H1 (cell line): ENCODE data around the gene RAB10. TPM values are rescaled to one million over a fixed set of nuclear protein-coding genes. Genes with fewer than 3 reads are reported as not detected.

Source experiments
- CTCF ChIA-PET: fragments of 300-600 bp; sonication (Branson Sonifier 250); formaldehyde crosslinking; loops from one replicate; lab custom pipeline; 2021; ENCODE audit not compliant: partially characterized antibody; lab: Charles Lee
- POLR2A ChIA-PET: fragments of 300-600 bp; sonication (Branson Sonifier 250); formaldehyde crosslinking; loops from one replicate; lab custom pipeline; 2021; ENCODE audit warnings: inconsistent platforms; ENCODE audit not compliant: partially characterized antibody; lab: Charles Lee
- DNase-seq, 2 experiments: peaks; one replicate each; pipeline versions ENCODE4 v3.0.0 to v3.0.0-alpha.2; 2010 to 2022; ENCODE audit warnings: low spot score in 2 of 2, low read depth in 1 of 2, mixed read lengths in 1 of 2
- FAIRE-seq: peaks from 2 replicates; lab custom pipeline; 2011; peaks lifted over from hg19 to GRCh38; lab: Jason Lieb, UNC
- H2AFZ ChIP-seq: 2 replicates; pipeline ENCODE4 v1.8.1; 2012; ENCODE audit warnings: low read length, inconsistent platforms
- H2AK5ac ChIP-seq: 2 replicates; pipeline ENCODE4 v1.6.1; 2013; ENCODE audit warnings: low read depth, low read length
- H2BK120ac ChIP-seq: replicated peaks from 2 replicates; pipeline ENCODE3; 2013; ENCODE audit warnings: low read depth, low read length, inconsistent platforms
- H2BK12ac ChIP-seq: 2 replicates; pipeline ENCODE4 v1.6.1; 2013; ENCODE audit warnings: low read depth, low read length
- H2BK15ac ChIP-seq: 2 replicates; pipeline ENCODE4 v1.6.1; 2013; ENCODE audit warnings: low read length
- H2BK20ac ChIP-seq: 2 replicates; pipeline ENCODE4 v1.6.1; 2013; ENCODE audit warnings: low read length
- H2BK5ac ChIP-seq: 2 replicates; pipeline ENCODE4 v1.6.1; 2013; ENCODE audit warnings: low read depth, low read length
- H3K14ac ChIP-seq: 2 replicates; pipeline ENCODE4 v1.6.1; 2013; ENCODE audit warnings: inconsistent platforms; ENCODE audit not compliant: insufficient read length
- H3K18ac ChIP-seq: 2 replicates; pipeline ENCODE4 v1.6.1; 2013; ENCODE audit warnings: low read length; ENCODE audit errors: extremely low read depth
- H3K23ac ChIP-seq: 2 replicates; pipeline ENCODE4 v1.6.1; 2013; ENCODE audit warnings: inconsistent platforms; ENCODE audit not compliant: insufficient read length
- H3K23me2 ChIP-seq: 2 replicates; pipeline ENCODE4 v1.6.1; 2013; ENCODE audit warnings: low read depth, low read length
- H3K27ac ChIP-seq: 2 replicates; pipeline ENCODE4 v1.6.1; 2011; ENCODE audit warnings: low read depth, low read length, inconsistent platforms
- H3K27me3 ChIP-seq, 4 experiments: replicated peaks in 1 of 4; 1 replicate in 1 of 4; 2 replicates in 3 of 4; pipeline versions ENCODE4 v1.6.1 to v1.8.1; 2011 to 2013; ENCODE audit warnings: low read length in 3 of 4, mild to moderate bottlenecking in 3 of 4, inconsistent platforms in 2 of 4, mixed read lengths in 2 of 4, moderate library complexity in 1 of 4; ENCODE audit not compliant: control insufficient read depth in 3 of 4, insufficient read depth in 3 of 4; ENCODE audit errors: extremely low read depth in 1 of 4
- H3K36me3 ChIP-seq, 4 experiments: 2 replicates each; pipeline versions ENCODE4 v1.6.1 to v1.8.1; 2011 to 2013; ENCODE audit warnings: mild to moderate bottlenecking in 4 of 4, low read length in 3 of 4, moderate library complexity in 2 of 4, control low read depth in 1 of 4, inconsistent platforms in 1 of 4; ENCODE audit not compliant: insufficient read depth in 4 of 4, control insufficient read depth in 2 of 4
- H3K4ac ChIP-seq: replicated peaks from 2 replicates; pipeline ENCODE3; 2013; ENCODE audit warnings: low read length, low read depth, mixed read lengths, inconsistent platforms; ENCODE audit not compliant: insufficient read length
- H3K4me1 ChIP-seq, 4 experiments: replicated peaks in 1 of 4; 1 replicate in 1 of 4; 2 replicates in 3 of 4; pipeline versions ENCODE4 v1.6.1 to v1.8.1; 2011 to 2013; ENCODE audit warnings: low read length in 3 of 4, inconsistent platforms in 2 of 4, mixed read lengths in 1 of 4; ENCODE audit not compliant: insufficient read depth in 4 of 4, control insufficient read depth in 3 of 4
- H3K4me2 ChIP-seq, 2 experiments: 2 replicates each; pipeline versions ENCODE4 v1.6.1 to v1.8.1; 2011 to 2013; ENCODE audit warnings: low read depth in 2 of 2, low read length in 2 of 2, control low read depth in 1 of 2, inconsistent platforms in 1 of 2, mild to moderate bottlenecking in 1 of 2; ENCODE audit not compliant: insufficient read depth in 1 of 2
- H3K4me3 ChIP-seq, 4 experiments: fragments of 200-600, 300-600 bp in 1 of 4; sonication (generic), shearing (Covaris generic), sonication (Bioruptor Twin) in 1 of 4; 2 replicates each; pipeline versions ENCODE4 v1.5.1 to v1.8.1; 2011 to 2016; ENCODE audit warnings: low read length in 4 of 4, low read depth in 3 of 4, control low read depth in 2 of 4, inconsistent platforms in 2 of 4, mild to moderate bottlenecking in 2 of 4, mixed read lengths in 1 of 4, moderate library complexity in 1 of 4; ENCODE audit not compliant: insufficient read depth in 2 of 4; ENCODE audit errors: extremely low read depth in 1 of 4
- H3K56ac ChIP-seq: replicated peaks from 2 replicates; pipeline ENCODE3; 2013; ENCODE audit warnings: low read depth, mild to moderate bottlenecking, mixed read lengths, low read length, inconsistent platforms; ENCODE audit not compliant: insufficient read length
- H3K79me1 ChIP-seq: 2 replicates; pipeline ENCODE4 v1.6.1; 2013; ENCODE audit warnings: low read depth, low read length, control low read depth
- H3K79me2 ChIP-seq, 2 experiments: 2 replicates each; pipeline versions ENCODE4 v1.6.1 to v1.8.1; 2012 to 2013; ENCODE audit warnings: low read length in 2 of 2, mild to moderate bottlenecking in 2 of 2, inconsistent platforms in 1 of 2; ENCODE audit not compliant: insufficient read depth in 2 of 2, control insufficient read depth in 1 of 2
- H3K9ac ChIP-seq, 4 experiments: replicated peaks in 1 of 4; 1 replicate in 1 of 4; 2 replicates in 3 of 4; pipeline versions ENCODE4 v1.6.1 to v1.8.1; 2011 to 2013; ENCODE audit warnings: low read depth in 3 of 4, low read length in 3 of 4, control low read depth in 2 of 4, mild to moderate bottlenecking in 2 of 4, moderate library complexity in 2 of 4, inconsistent platforms in 1 of 4; ENCODE audit errors: extremely low read depth in 1 of 4
- H3K9me3 ChIP-seq, 2 experiments: 2 replicates each; pipeline versions ENCODE4 v1.6.1 to v1.8.1; 2012 to 2013; ENCODE audit warnings: mild to moderate bottlenecking in 2 of 2, moderate library complexity in 2 of 2, control low read depth in 1 of 2, inconsistent platforms in 1 of 2, low read depth in 1 of 2, low read length in 1 of 2, mixed read lengths in 1 of 2; ENCODE audit not compliant: insufficient read depth in 2 of 2
- H4K20me1 ChIP-seq, 2 experiments: replicated peaks in 1 of 2; 2 replicates each; pipeline versions ENCODE3 to v1.8.1; 2011 to 2013; ENCODE audit warnings: inconsistent platforms in 2 of 2, low read length in 2 of 2, mild to moderate bottlenecking in 1 of 2; ENCODE audit not compliant: insufficient read depth in 2 of 2, control insufficient read depth in 1 of 2
- H4K5ac ChIP-seq: 2 replicates; pipeline ENCODE4 v1.6.1; 2013; ENCODE audit warnings: low read length, low read depth, mixed read lengths, inconsistent platforms; ENCODE audit not compliant: insufficient read length
- H4K8ac ChIP-seq: 2 replicates; pipeline ENCODE4 v1.8.0; 2013; ENCODE audit warnings: mild to moderate bottlenecking, moderate library complexity, low read length, inconsistent platforms; ENCODE audit not compliant: insufficient read depth; ENCODE audit errors: extremely low read depth
- H4K91ac ChIP-seq: replicated peaks from 2 replicates; pipeline ENCODE3; 2013; ENCODE audit warnings: low read length, mixed read lengths, inconsistent platforms; ENCODE audit not compliant: insufficient read length
- CHD2 ChIP-seq: IDR thresholded peaks from 2 replicates; pipeline ENCODE4 v1.6.1; 2012; ENCODE audit warnings: low read length, improper control_type of control experiment
- CTBP2 ChIP-seq: IDR thresholded peaks from 2 replicates; pipeline ENCODE4 v1.7.0; 2011; ENCODE audit warnings: borderline replicate concordance, mild to moderate bottlenecking, moderate library complexity, mixed read lengths, low read length; ENCODE audit not compliant: insufficient read depth, insufficient read length
- EGR1 ChIP-seq: IDR thresholded peaks from 2 replicates; pipeline ENCODE4 v1.6.1; 2011; ENCODE audit warnings: low read depth, low read length, borderline replicate concordance
- EZH2 ChIP-seq: fragments of 200-600 bp; sonication (generic); IDR thresholded peaks from 2 replicates; pipeline ENCODE4 v1.7.1; 2012; ENCODE audit warnings: low read depth, mild to moderate bottlenecking, moderate library complexity, low read length, inconsistent platforms; ENCODE audit not compliant: severe bottlenecking
- FOSL1 ChIP-seq: IDR thresholded peaks from 2 replicates; pipeline ENCODE4 v1.6.1; 2011; ENCODE audit warnings: mild to moderate bottlenecking, low read depth, low read length, moderate library complexity; ENCODE audit not compliant: insufficient read depth
- KDM4A ChIP-seq: IDR thresholded peaks from one replicate; pipeline ENCODE4 v1.7.1; 2012; ENCODE audit warnings: low read depth, mild to moderate bottlenecking, moderate library complexity, low read length, inconsistent platforms; ENCODE audit not compliant: severe bottlenecking
- KDM5A ChIP-seq: fragments of 200-600 bp; IDR thresholded peaks from 2 replicates; pipeline ENCODE4 v1.7.1; 2012; ENCODE audit warnings: mild to moderate bottlenecking, low read length, inconsistent platforms, mixed read lengths
- RAD21 ChIP-seq, 2 experiments: IDR thresholded peaks in 1 of 2; conservative IDR thresholded peaks in 1 of 2; 2 replicates each; pipeline ENCODE4 v1.6.1; 2011; ENCODE audit warnings: low read depth in 2 of 2, low read length in 2 of 2, improper control_type of control experiment in 1 of 2, inconsistent platforms in 1 of 2, mild to moderate bottlenecking in 1 of 2, moderate library complexity in 1 of 2
- RFX5 ChIP-seq: IDR thresholded peaks from 2 replicates; pipeline ENCODE4 v1.6.1; 2011; ENCODE audit warnings: low read depth, low read length, improper control_type of control experiment, borderline replicate concordance
- SRF ChIP-seq: IDR thresholded peaks from 2 replicates; pipeline ENCODE4 v1.6.1; 2011; ENCODE audit warnings: mild to moderate bottlenecking, low read depth, low read length, moderate library complexity
- TAF1 ChIP-seq: IDR thresholded peaks from 2 replicates; pipeline ENCODE4 v1.6.1; 2011; ENCODE audit warnings: mild to moderate bottlenecking, low read depth, low read length
- TEAD4 ChIP-seq: IDR thresholded peaks from 2 replicates; pipeline ENCODE4 v1.6.1; 2012; ENCODE audit warnings: low read depth, low read length, inconsistent platforms, mixed read lengths
- WGBS, 2 experiments: shearing (Covaris generic) in 1 of 2; methylation state at CpG; one replicate each; pipeline versions ENCODE4 v1.1.6 to v1.1.7; 2013 to 2015; ENCODE audit warnings: low lambda C conversion rate in 2 of 2, mixed read lengths in 2 of 2, inconsistent platforms in 1 of 2, low coverage in 1 of 2, missing lambda C conversion rate in 1 of 2; ENCODE audit not compliant: insufficient replicate concordance in 2 of 2, insufficient coverage in 1 of 2, insufficient read length in 1 of 2; ENCODE audit errors: extremely low coverage in 1 of 2, missing lambda C conversion rate in 1 of 2; 5-methylcytosine and 5-hydroxymethylcytosine counted together
- polyA plus RNA-seq, 7 experiments: library from polyadenylated mRNA; depleted of rRNA in 3 of 7; stranded (reverse) in 5 of 7; unstranded in 2 of 7; fragments of >200 nt in 5 of 7; fragments of 200-250 nt in 2 of 7; gene quantifications; 1 replicate in 5 of 7; 2 replicates in 1 of 7; 4 replicates in 1 of 7; pipeline versions ENCODE4 v1.2.1 to v1.2.3, GENCODE V29; 2011 to 2013; ENCODE audit warnings: missing spikeins in 2 of 7, mixed read lengths in 2 of 7
- total RNA-seq: library from RNA; stranded (reverse); fragmentation: NEBNext Ultra II Directional; extraction: Animal tissue kit (Norgen Biotek cat#: 25700); gene quantifications from 2 replicates; pipeline ENCODE4 v1.2.1, GENCODE V29; 2021

The RAB10 gene
- total and polyA plus RNA-seq, 2 of the 8 experiments (the other 6 are each of a cell fraction or from before 2014, with no cell fraction given) = 42.6 to 136 TPM

GRCh38 chr2:26002632-26003310 is 31.1 kb upstream of the RAB10 start:
- no peaks in the 10 kb centered on the region for H4K20me1 ChIP-seq
- H3K4me3 ChIP-seq = no peak overlapping the region
- no peak overlapping the region for H2AFZ ChIP-seq
- H2BK20ac ChIP-seq = no peak overlapping the region
- H3K23ac ChIP-seq = no peak overlapping the region
- H3K9me3 ChIP-seq = no peaks in the 10 kb centered on the region
- no peak overlapping the region for H4K91ac ChIP-seq
- DNase-seq = no peak
- no peak overlapping the region for H4K5ac ChIP-seq
- FAIRE-seq = no peak
- no peak overlapping the region for H3K27ac ChIP-seq
- no peak overlapping the region for H3K9ac ChIP-seq
- H2BK120ac ChIP-seq = no peak overlapping the region
- H3K4me2 ChIP-seq = no peak overlapping the region
- H3K4me1 ChIP-seq = no peaks in the 10 kb centered on the region
- H3K27me3 ChIP-seq = no peaks in the 10 kb centered on the region
- 88% methylated on average over 9 of the region's 9 CpGs; no CpG with 5 or more reads in 1 of the 2 experiments for WGBS, 2 experiments
- no peak overlapping the region for H4K8ac ChIP-seq
- ChIA-PET CTCF (interaction anchor here (0.9 to 3.7 kb wide), 4 partner anchors 8 to 60 kb away, joined by 3 to 17 read pairs (median 7); no protein-coding TSS in a partner anchor), POLR2A (interaction anchor here (1.7 kb wide), 1 partner anchor 32 kb away, joined by 3 read pairs; no protein-coding TSS in a partner anchor)
- H3K36me3 ChIP-seq = no peaks in the 10 kb centered on the region
- H3K4ac ChIP-seq = no peak overlapping the region
- no peaks in the 10 kb centered on the region for H3K79me2 ChIP-seq
- H3K23me2 ChIP-seq = no peaks in the 10 kb centered on the region
- H3K18ac ChIP-seq = no peak overlapping the region
- H3K14ac ChIP-seq = no peak overlapping the region
- H3K56ac ChIP-seq = no peak overlapping the region
- no peak overlapping the region for H2BK5ac ChIP-seq
- no peak overlapping the region for H2AK5ac ChIP-seq
- H2BK15ac ChIP-seq = no peak overlapping the region
- H2BK12ac ChIP-seq = no peak overlapping the region
- no peaks in the 10 kb centered on the region for H3K79me1 ChIP-seq
- TF ChIP-seq RAD21 (IDR thresholded peaks at IDR 0.05 in 1 of 2, conservative IDR thresholded peaks at IDR 0.05 in 1 of 2; ENCODE audit: low read depth in 2 of 2, low read length in 2 of 2) = no peak
- no peak for TF ChIP-seq FOSL1
- TF ChIP-seq CTBP2 = no peak
- no peak for TF ChIP-seq CHD2
- TF ChIP-seq KDM4A = no peak
- no peak for TF ChIP-seq RFX5
- TF ChIP-seq KDM5A = no peak
- TF ChIP-seq SRF = no peak
- no peak for TF ChIP-seq TAF1
- TF ChIP-seq TEAD4 = no peak
- no peak for TF ChIP-seq EGR1
- no peak for TF ChIP-seq EZH2
